Aorta (tissue), 5 donors: ENCODE data around the gene RHOU. TPM values are rescaled to one million over a fixed set of nuclear protein-coding genes. Genes with fewer than 3 reads are reported as not detected.

Experiments
- ATAC-seq: fragments of 200-7000 bp; cut with Tn5 transposase; one replicate; pipeline ENCODE4 v1.9.1; 2022; ENCODE audit warnings: moderate library complexity; ENCODE audit not compliant: low FRiP score
- DNase-seq, 2 donors: peaks; one replicate each; pipeline ENCODE4 v3.0.0-alpha.2; 2020
- H3K27ac ChIP-seq, 2 donors: one replicate each; pipeline ENCODE4 v1.5.1; 2013; ENCODE audit warnings: low read length in 2 of 2, mild to moderate bottlenecking in 2 of 2, moderate library complexity in 2 of 2, control low read depth in 1 of 2, inconsistent platforms in 1 of 2, low read depth in 1 of 2
- H3K27me3 ChIP-seq, 2 donors: one replicate each; pipeline ENCODE4 v1.6.1; 2013; ENCODE audit warnings: control low read depth in 1 of 2, low read length in 1 of 2, mild to moderate bottlenecking in 1 of 2, moderate library complexity in 1 of 2; ENCODE audit not compliant: insufficient read depth in 2 of 2, control insufficient read depth in 1 of 2
- H3K36me3 ChIP-seq, 2 donors: one replicate each; pipeline ENCODE4 v1.6.1; 2013; ENCODE audit warnings: control low read depth in 1 of 2, low read length in 1 of 2, mild to moderate bottlenecking in 1 of 2; ENCODE audit not compliant: insufficient read depth in 2 of 2, control insufficient read depth in 1 of 2
- H3K4me1 ChIP-seq, 2 donors: one replicate each; pipeline ENCODE4 v1.6.1; 2013; ENCODE audit warnings: low read length in 2 of 2, control low read depth in 1 of 2, mild to moderate bottlenecking in 1 of 2, moderate library complexity in 1 of 2; ENCODE audit not compliant: insufficient read depth in 2 of 2, control insufficient read depth in 1 of 2
- H3K4me3 ChIP-seq, 2 donors: one replicate each; pipeline ENCODE4 v1.5.1; 2013; ENCODE audit warnings: low read length in 2 of 2, control low read depth in 1 of 2, mild to moderate bottlenecking in 1 of 2
- H3K9me3 ChIP-seq: one replicate; pipeline ENCODE4 v1.6.1; 2013; ENCODE audit warnings: mild to moderate bottlenecking, low read length; ENCODE audit not compliant: control insufficient read depth
- WGBS, 2 donors: extraction: QIAGEN DNeasy Blood & Tissue Kit; methylation state at CpG; one replicate each; pipeline ENCODE4 v1.1.7; 2013; 5-methylcytosine and 5-hydroxymethylcytosine counted together
- intact Hi-C, 2 donors: fragments of 100-400 bp; cut with DNase I; formaldehyde crosslinking; loops; one replicate each; pipeline versions ENCODE4 v1.14.2 to v1.15.0; 2022
- polyA plus RNA-seq, 2 donors: library from polyadenylated mRNA; stranded (reverse); fragments of 200-250 nt; gene quantifications; one replicate each; pipeline ENCODE4 v1.2.3, GENCODE V29; 2013
- total RNA-seq, 2 donors: library from RNA; stranded (reverse); fragmentation: NEBNext Ultra II Directional; extraction: Animal tissue kit (Norgen Biotek cat#: 25700); gene quantifications; one replicate each; pipeline ENCODE4 v1.2.1, GENCODE V29; 2021
- donor health status: healthy with polysubstance abuse.
- donor health status: Bipolar disorder and iron deficiency.
- donor health status: DM: no; HTN: no; CAD: no.
- donor health status: DM: no; HTN: no; CAD: no.
- donor health status: DM: yes; HTN: yes; CAD: no.

The RHOU gene
- total and polyA plus RNA-seq, 4 donors, result 15.4 to 37.3 (median 31.4) TPM

DNA sequence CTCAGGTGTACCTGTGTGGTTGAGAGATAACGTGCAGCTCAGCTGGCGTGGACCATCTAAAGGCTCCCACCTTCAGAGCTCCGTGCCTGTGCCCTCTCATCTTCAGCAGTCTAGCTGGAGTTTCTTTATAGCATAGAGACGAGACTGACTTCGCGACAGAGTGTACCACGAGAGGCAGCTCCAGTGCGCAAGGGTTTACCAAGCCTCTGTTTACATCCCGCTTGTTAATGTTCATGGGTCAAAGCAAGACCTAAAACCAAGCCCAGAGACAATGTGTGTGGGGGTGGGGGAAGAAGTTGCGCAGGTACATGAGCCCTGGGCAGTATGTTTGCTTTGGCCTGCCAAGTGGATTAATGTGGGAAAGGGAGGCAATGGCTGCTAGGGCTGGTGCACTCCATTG lies 15.6 kb downstream of the RHOU start:
- H3K36me3 ChIP-seq, result peaks cover 0 to 2% of the 10 kb centered on the region in 2 donors
- intact Hi-C loops, result no loop called here
- H3K4me3 ChIP-seq, result no peak overlapping the region
- peaks cover 0 to 3% of the 10 kb centered on the region in 2 donors for H3K4me1 ChIP-seq
- no peaks in the 10 kb centered on the region for H3K27me3 ChIP-seq
- H3K9me3 ChIP-seq, result no peaks in the 10 kb centered on the region
- WGBS, 2 donors, result 89 to 90% methylated on average over 10 of the region's 10 CpGs
- ATAC-seq (no peak), DNase-seq (no peak)
- H3K27ac ChIP-seq, result no peak overlapping the region

DNA sequence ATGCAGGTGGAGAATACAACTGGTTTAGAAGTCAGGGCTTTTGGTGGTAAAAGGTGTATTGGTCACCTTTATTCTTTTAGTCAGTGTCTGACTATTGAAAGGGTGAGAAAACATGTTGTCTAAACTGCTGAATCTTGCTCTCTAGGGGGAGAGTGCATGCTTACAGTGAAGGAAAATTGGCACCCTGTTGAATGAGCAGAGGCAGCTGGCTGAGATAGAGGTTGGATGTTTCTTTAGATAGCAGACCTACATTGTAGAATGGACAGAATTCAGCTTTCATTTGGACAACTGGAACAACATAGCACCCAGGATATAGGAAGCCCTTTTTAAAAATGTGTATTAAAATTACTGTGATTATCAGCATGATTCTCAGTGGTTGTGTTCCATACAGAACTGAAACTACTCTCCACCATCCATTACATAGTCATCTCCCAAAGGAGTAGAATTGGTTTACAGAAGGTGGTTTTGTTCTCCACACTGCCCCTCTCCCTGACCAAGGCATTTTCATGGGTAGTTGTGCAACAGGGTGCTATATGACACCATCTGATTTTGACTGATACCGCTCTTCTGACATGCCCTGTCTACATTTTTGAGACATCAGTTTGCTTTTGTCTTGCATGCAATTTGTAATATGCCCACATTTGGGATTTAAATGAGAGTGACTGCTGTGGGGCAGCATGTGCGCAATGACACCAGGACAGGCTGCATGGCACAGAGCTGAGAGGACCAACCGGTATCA lies 16.2 kb downstream of the RHOU start:
- Histone ChIP-seq H3K27ac (no peak overlapping the region), H3K4me1 (peaks cover 0 to 3% of the 10 kb centered on the region in 2 donors), H3K36me3 (peaks cover 0 to 2% of the 10 kb centered on the region in 2 donors), H3K27me3 (no peaks in the 10 kb centered on the region), H3K4me3 (no peak overlapping the region), H3K9me3 (no peaks in the 10 kb centered on the region)
- no peak for DNase-seq
- no peak for ATAC-seq
- WGBS, 2 donors, result 80 to 98% methylated on average over 3 of the region's 3 CpGs
- intact Hi-C loops, result no loop called here

DNA sequence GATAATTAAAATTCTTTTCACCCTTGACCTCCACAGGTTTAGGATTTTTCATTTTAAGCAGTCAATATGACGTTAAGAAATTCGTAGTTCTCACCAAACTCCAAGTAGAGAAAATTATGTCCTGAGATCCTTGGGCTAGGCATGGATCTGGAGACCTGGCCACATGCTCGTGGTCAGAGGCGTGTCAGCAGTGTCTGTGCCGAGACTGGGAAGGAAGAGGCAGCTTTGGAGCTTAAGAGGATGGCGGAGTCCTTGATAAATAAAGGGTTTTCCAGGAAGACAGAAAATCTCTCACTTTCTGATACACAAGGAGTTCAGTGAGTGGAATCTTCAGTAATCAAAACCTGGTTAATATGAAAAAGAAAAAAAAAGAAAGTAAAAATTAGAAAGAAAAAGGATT lies 17.0 kb downstream of the RHOU start:
- WGBS, 2 donors, result 94 to 95% methylated on average over 6 of the region's 6 CpGs
- Histone ChIP-seq H3K4me1 (peaks cover 0 to 3% of the 10 kb centered on the region in 2 donors), H3K36me3 (no peaks in the 10 kb centered on the region), H3K4me3 (no peak overlapping the region), H3K9me3 (no peaks in the 10 kb centered on the region), H3K27me3 (no peaks in the 10 kb centered on the region), H3K27ac (no peak overlapping the region)
- intact Hi-C loops, result no loop called here
- DNase-seq (no peak), ATAC-seq (no peak)

DNA sequence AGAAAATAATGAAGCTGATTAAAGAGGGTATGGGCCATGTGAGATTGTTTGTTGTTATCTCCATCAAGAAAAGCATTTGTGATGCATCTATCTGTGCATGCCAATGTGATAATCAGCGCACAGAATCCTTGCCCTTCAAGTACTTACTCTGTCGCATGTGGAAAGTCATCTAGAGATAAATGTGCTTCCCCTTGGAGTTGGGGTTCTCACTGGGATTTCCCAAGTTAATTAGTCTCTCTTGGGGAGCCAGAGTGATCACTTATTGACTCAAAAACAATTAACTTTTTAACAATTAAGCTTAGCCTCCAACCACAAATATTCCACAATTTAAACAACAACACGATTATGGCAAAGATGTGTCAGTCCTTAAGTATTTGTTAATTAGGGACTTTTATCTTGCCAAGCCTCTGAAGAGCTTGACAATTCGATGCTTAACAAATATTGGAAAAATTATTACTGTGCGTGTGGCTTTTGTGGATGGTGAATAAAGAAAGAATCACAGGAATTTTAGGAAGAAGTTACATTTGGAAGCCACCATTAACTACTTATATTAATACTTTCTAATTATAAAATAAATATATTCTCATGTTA lies 17.5 kb downstream of the RHOU start:
- H3K27me3 ChIP-seq, result no peaks in the 10 kb centered on the region
- H3K4me1 ChIP-seq, result peaks cover 0 to 3% of the 10 kb centered on the region in 2 donors
- no peak for ATAC-seq
- no peak overlapping the region for H3K4me3 ChIP-seq
- H3K9me3 ChIP-seq, result no peaks in the 10 kb centered on the region
- 94 to 95% methylated on average over 5 of the region's 5 CpGs for WGBS, 2 donors
- no peak overlapping the region for H3K27ac ChIP-seq
- intact Hi-C loops, result no loop called here
- no peaks in the 10 kb centered on the region for H3K36me3 ChIP-seq
- no peak for DNase-seq

DNA sequence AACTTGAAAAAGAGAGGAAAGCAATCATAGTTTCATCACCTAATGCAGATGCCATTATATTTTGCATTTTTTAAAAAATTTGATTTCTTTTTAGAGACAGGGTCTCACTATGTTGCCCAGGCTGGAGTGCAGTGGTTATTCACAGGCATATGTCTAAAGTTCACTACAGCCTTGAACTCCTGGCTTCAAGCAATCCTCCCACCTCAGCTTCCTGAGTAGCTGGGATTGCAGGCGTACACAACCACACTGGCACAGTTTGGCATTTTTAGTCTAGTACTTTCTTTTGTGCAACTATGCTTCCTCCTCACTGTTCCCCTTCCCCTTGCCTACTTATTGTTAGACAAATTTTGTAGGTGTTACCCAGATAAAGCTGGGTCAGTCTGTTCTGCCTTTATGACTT lies 18.0 kb downstream of the RHOU start:
- H3K9me3 ChIP-seq, result no peaks in the 10 kb centered on the region
- intact Hi-C loops, result no loop called here
- H3K36me3 ChIP-seq, result no peaks in the 10 kb centered on the region
- ATAC-seq, result no peak
- 44 to 63% methylated on average over 1 of the region's 1 CpG for WGBS, 2 donors
- H3K27me3 ChIP-seq, result no peaks in the 10 kb centered on the region
- H3K4me3 ChIP-seq, result no peak overlapping the region
- no peak for DNase-seq
- H3K27ac ChIP-seq, result no peak overlapping the region
- H3K4me1 ChIP-seq, result peaks cover 0 to 3% of the 10 kb centered on the region in 2 donors

DNA sequence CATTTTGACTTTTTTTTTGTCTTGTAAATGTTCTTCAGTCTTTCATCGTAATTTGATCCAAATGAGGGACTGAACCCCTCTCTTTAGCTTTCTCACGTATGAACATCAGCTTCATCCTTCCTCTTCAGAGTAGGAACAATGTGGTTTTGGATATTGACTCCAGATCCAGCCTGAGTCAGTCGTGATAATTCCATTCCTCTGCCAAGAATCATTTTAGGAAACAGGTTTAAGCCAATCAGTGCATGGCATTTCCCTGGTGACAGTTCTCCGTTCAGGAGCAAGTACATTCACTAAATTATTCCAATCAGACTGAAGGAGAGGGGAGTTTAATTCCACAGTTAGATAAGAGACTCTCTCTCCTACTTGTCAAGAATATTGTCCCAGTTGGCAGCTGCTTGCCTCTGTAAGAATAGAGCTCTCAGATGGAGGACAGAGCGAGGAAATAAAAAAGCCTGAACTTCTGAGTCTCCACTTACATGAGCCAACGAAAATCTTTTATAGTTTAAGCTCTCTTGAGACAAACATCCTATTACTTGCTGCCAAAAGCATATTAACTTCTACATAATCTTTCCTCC lies 18.6 kb downstream of the RHOU start:
- DNase-seq (no peak), ATAC-seq (no peak)
- H3K4me3 ChIP-seq, result no peak overlapping the region
- intact Hi-C loops, result no loop called here
- 7% methylated on average over 6 of the region's 6 CpGs for WGBS, 2 donors
- H3K36me3 ChIP-seq, result no peaks in the 10 kb centered on the region
- H3K4me1 ChIP-seq, result peaks cover 0 to 3% of the 10 kb centered on the region in 2 donors
- no peaks in the 10 kb centered on the region for H3K9me3 ChIP-seq
- H3K27me3 ChIP-seq, result no peaks in the 10 kb centered on the region
- H3K27ac ChIP-seq, result no peak overlapping the region

DNA sequence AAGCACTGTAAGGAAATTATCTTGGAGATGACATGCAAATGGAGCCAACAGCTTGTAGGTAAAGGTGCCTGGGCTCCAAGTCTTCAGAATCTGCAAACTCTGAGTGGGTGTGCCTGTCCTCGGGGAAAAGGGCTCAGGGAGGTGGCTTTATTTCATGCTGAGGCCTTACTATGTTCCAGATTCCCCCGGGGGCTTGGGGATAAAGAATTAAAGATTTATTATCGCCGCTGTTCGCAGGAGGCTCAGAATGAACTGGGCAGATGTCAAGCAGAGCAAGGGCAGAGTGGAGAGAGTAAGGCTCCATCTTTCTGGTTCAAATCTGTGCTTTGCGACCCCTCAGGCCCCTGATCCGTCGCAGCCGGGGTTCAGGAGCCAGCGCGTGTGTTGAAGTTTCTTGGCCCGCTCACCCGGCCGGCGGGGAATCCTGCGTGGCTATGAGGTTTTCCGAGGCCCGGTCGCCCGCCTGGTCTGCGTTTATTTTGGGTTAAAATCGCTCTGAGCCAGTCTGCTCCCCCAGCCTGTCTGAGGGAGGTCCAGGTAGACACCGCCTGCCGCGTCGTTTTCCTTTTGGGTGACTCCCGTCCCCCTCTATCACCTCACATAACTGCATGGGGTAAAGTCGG lies 19.5 kb downstream of the RHOU start:
- H3K4me1 ChIP-seq, result peaks cover 0 to 3% of the 10 kb centered on the region in 2 donors
- ATAC-seq (no peak), DNase-seq (no peak)
- H3K9me3 ChIP-seq, result no peaks in the 10 kb centered on the region
- intact Hi-C loops, result no loop called here
- no peaks in the 10 kb centered on the region for H3K27me3 ChIP-seq
- H3K4me3 ChIP-seq, result no peak overlapping the region
- no peaks in the 10 kb centered on the region for H3K36me3 ChIP-seq
- no peak overlapping the region for H3K27ac ChIP-seq
- WGBS, 2 donors, result 51 to 66% methylated on average over 28 of the region's 28 CpGs

DNA sequence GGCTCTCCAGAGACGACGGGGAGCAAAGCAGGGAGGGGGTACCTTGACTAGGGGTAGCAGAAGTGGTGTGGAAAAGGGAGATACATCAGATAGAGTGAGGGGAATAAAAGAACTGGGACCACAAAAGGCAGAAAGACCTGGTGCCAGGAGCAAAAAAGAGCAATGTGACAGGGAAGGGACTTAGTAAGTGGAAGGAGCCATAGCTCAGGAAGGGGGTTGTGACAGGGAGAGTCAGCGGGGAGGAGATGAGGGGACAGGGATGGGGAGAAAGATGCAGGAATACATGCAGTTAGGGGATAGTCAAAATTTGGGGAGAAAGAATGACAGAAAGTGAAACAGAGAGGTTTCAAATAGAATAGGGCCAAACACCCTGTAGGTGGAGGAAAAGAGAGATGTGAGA lies 20.5 kb downstream of the RHOU start:
- Histone ChIP-seq H3K27me3 (no peaks in the 10 kb centered on the region), H3K4me3 (no peak overlapping the region), H3K36me3 (no peaks in the 10 kb centered on the region), H3K9me3 (no peaks in the 10 kb centered on the region), H3K4me1 (peaks cover 0 to 3% of the 10 kb centered on the region in 2 donors), H3K27ac (no peak overlapping the region)
- intact Hi-C loops, result no loop called here
- ATAC-seq, result no peak
- no peak for DNase-seq
- WGBS, 2 donors, result 75 to 88% methylated on average over 3 of the region's 3 CpGs
